NCI-H510A treated with DMSO at 0.1 percent for 48 hours (cell line): ENCODE measurements around the gene XXYLT1.
"Not testable (repeated sequence)": the region's sequence is repeated elsewhere in the genome, so short reads cannot be mapped to it uniquely, and the experiment has no call there.

ENCODE experiments used
- DNase-seq: peaks from one replicate; lab custom pipeline; 2025; lab: John Stamatoyannopoulos, UW

Gene XXYLT1

GRCh38 chr3:195226900-195227447 lies 44.0 kb downstream of the XXYLT1 start:
- no peak for DNase-seq

- no peak for DNase-seq
Measured at GRCh38 chr3:195226445-195226844, 44.5 kb downstream of the XXYLT1 start.

GRCh38 chr3:195224980-195225580 lies 45.9 kb downstream of the XXYLT1 start:
- DNase-seq = no peak

- no peak for DNase-seq
Measured at GRCh38 chr3:195224156-195224979, 46.6 kb downstream of the XXYLT1 start.

GRCh38 chr3:195221876-195222617 lies 48.9 kb downstream of the XXYLT1 start:
- no peak for DNase-seq

- no peak for DNase-seq
Measured at GRCh38 chr3:195221015-195221853, 49.7 kb downstream of the XXYLT1 start.

GRCh38 chr3:195219351-195220230 lies 51.4 kb downstream of the XXYLT1 start:
- DNase-seq = no peak

GRCh38 chr3:195218331-195218730 lies 52.6 kb downstream of the XXYLT1 start:
- DNase-seq = not testable (repeated sequence)

- DNase-seq = not testable (repeated sequence)
Measured at GRCh38 chr3:195215576-195215975, 55.4 kb downstream of the XXYLT1 start.

- no peak for DNase-seq
Measured at GRCh38 chr3:195214381-195214780, 56.6 kb downstream of the XXYLT1 start.

GRCh38 chr3:195213639-195214315 lies 57.2 kb downstream of the XXYLT1 start:
- no peak for DNase-seq

- DNase-seq = no peak
Measured at GRCh38 chr3:195212749-195213375, 58.1 kb downstream of the XXYLT1 start.

- no peak for DNase-seq
Measured at GRCh38 chr3:195212033-195212748, 58.8 kb downstream of the XXYLT1 start.

- no peak for DNase-seq
Measured at GRCh38 chr3:195210266-195210973, 60.5 kb downstream of the XXYLT1 start.

- no peak for DNase-seq
Measured at GRCh38 chr3:195209847-195210265, 61.1 kb downstream of the XXYLT1 start.

GRCh38 chr3:195209083-195209846 lies 61.7 kb downstream of the XXYLT1 start:
- DNase-seq = no peak

GRCh38 chr3:195208631-195209030 lies 62.3 kb downstream of the XXYLT1 start:
- DNase-seq = no peak
